ENCODE results near the gene DPEP1.
"Not testable (repeated sequence)": the region's sequence is repeated elsewhere in the genome, so short reads cannot be mapped to it uniquely, and the experiment has no call there.

The DPEP1 gene

DNA sequence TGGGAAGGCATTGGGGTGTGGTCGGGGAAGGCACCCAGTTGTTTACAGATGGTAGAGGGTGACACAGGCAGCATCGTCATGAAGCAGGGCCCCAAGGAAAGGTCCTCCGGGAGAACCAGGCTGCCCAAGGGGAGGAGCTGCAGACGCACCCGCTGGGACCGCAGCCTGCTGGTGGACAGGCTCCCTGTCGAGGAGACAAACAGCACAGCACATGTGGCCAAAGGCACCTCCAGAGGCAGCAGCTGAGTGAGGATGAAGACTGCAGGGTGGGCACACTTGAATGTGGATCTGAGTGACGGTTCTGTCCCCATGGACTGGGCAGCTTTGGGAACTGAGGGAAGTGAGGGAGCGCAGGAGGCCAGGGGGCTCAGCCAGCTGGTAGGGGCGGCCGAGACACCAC lies 31.7 kb downstream of the DPEP1 start:
- in situ Hi-C loops (cut with MboI; ENCODE audit: low sequenced_read_pairs): no loop called here

GRCh38 chr16:89646270-89646669 lies 32.8 kb downstream of the DPEP1 start:
- in situ Hi-C loops (cut with MboI; ENCODE audit: low sequenced_read_pairs): no loop called here

- in situ Hi-C loops (cut with MboI; ENCODE audit: low sequenced_read_pairs): no loop called here
Observed at GRCh38 chr16:89646906-89647305, 33.5 kb downstream of the DPEP1 start.

DNA sequence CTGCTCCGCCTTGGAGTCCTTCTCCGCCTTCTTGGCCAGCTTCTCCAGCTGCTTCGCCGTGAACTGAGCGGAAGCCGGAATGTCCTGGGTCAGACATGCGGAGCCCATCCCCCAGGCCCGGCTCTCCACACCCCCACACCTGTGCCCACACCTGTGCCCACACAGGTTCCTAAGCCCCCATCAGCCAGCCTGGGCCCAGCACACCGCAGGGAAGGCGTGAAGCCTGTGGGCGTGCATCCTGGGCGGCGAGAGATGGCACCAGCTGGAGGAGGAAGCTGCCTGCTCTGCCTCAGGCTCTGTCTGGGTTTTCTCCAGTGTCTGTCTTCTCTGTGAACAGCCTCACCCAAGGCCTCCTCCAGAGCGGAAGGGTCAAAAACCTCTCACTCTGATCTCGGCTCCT lies 38.1 kb downstream of the DPEP1 start:
- in situ Hi-C loops (cut with MboI; ENCODE audit: low sequenced_read_pairs): no loop called here

DNA sequence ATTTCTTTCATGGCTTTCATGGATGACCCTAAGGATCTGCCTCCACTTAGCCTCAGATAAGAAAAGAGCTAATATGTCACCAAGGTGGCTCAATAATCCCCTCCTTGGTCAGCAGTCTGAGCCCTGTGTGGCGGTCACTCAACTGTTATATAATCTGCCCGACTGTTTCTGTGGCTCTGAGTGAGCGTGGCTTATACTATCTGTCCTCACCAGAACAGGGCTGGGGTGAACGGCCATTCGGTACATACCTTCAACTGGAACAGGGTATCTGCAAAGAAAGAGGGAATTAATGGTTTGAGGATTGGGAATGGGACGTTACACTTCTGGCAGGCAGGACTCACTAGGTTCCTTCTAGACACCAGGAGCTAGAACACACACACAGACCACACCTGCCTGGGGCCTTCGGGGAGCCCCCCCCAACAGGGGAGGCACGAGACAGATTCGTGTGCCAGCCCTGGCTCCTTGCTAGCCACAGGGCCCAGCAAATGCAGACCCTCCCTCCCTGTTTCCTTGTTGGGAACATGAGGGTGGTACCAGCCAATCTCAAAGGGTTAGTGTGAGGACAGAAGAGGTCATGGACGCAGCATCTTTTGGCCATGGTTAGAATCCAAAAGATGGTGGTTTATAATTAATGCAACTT lies 40.3 kb downstream of the DPEP1 start:
- in situ Hi-C loops (cut with MboI; ENCODE audit: low sequenced_read_pairs): no loop called here

DNA sequence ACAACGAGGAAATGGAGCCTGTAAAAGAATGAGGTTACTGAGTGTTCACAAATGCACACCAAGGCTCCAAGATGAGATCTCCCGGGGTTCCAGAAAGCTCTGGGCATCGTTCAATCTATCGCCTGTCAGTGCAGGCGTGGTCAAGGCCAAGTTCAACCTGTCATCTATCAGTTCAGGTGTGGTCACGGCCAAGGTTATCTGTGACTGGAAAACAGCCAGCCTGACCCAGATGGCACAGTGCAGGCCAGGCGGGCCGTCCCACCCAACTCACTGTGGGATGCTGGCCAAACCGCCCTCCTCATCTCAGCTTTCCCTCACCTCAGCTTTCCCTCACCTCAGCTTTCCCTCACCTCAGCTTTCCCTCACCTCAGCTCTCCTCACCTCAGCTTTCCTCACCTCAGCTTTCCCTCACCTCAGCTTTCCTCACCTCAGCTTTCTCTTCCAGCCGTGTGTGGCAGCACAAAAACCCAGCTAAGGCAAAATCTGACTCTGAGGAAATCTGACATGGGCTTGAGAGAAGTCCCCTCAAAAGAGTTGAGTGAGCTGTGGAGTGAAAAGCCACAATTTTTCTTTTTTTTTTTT lies 41.7 kb downstream of the DPEP1 start:
- in situ Hi-C loops (cut with MboI; ENCODE audit: low sequenced_read_pairs): no loop called here

DNA sequence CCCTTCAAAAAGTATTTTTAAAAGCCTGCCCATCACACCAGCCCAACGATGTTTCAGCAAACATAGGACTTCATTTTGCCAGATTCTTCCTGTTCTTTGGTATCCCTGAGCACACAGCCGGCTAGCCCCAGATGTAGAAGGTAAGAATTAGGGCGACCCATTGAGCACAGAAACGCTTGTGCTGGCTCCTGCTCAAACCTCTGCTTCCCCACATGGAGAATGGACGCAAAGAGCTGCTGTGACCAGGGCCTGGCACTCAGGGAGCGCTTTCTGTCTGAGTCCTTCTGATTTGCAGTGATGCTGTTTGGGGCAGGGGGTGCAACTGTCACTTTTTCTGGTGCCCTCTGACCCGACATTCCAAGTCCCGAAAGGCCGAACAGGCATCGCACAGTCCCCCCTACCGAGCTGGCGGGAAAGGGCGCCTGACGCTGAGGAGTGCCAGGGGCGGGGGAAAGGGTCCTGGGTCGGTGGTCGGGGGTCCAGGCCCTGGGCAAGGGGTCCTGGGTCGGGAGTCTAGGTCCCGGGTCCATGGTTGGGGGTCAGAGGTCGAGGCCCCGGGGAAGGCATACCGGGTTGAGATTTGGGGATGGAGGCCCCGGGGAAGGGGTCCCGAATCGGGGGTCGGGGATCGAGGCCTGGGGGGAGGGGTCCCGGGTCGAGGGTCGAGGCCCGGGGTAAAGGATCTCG lies 43.1 kb downstream of the DPEP1 start:
- in situ Hi-C loops (cut with MboI; ENCODE audit: low sequenced_read_pairs): no loop called here

GRCh38 chr16:89657442-89658220 lies 44.2 kb downstream of the DPEP1 start, which contains the start of the genes CHMP1A and SPATA33:
TSS of gene CHMP1A (minus strand) at chr16:89657708. CDS start at chr16:89657588, 120 bp downstream.
TSS of gene SPATA33 (plus strand) at chr16:89657836. CDS start at chr16:89657912, 76 bp downstream.
- in situ Hi-C loops (cut with MboI; ENCODE audit: low sequenced_read_pairs): no loop called here

- in situ Hi-C loops (cut with MboI; ENCODE audit: low sequenced_read_pairs): no loop called here
Observed at GRCh38 chr16:89658221-89658879, 44.9 kb downstream of the DPEP1 start.

DNA sequence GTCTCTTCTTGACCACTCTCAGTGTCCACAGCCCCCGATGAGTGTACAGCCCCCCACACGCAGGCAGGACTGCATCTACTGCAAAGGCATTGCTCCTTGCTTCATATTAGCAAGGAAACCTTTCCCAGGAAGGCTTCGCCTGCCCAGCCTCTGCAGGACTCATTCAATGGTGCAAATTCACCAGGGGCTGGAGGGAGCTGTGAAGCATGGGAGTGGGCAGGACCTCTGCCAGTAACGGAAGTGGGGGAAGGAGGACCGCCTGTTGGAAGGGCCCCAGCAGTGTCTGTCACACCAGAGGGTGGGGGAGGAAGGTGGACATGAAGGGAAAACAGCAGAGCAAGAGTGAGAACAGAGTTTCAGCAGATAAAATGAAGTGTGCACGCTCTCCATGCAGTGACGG lies 46.7 kb downstream of the DPEP1 start:
- in situ Hi-C loops (cut with MboI; ENCODE audit: low sequenced_read_pairs): no loop called here

DNA sequence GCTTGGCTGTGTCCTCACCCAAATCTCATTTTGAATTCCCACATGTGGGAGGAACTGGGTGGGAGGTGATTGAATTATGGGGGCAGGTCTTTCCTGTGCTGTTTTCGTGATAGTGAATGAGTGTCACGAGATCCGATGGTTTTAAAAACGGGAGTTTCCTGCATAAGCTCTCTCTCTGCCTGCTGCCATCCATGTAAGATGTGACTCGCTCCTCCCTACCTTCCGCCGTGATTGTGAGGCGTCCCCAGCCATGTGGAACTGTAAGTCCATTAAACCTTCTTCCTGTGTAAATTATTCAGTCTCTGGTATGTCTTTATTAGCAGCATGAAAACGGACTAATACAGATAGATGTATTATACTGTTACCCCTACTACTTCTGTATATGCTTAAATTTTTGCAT lies 47.8 kb downstream of the DPEP1 start:
- in situ Hi-C loops (cut with MboI; ENCODE audit: low sequenced_read_pairs): no loop called here

DNA sequence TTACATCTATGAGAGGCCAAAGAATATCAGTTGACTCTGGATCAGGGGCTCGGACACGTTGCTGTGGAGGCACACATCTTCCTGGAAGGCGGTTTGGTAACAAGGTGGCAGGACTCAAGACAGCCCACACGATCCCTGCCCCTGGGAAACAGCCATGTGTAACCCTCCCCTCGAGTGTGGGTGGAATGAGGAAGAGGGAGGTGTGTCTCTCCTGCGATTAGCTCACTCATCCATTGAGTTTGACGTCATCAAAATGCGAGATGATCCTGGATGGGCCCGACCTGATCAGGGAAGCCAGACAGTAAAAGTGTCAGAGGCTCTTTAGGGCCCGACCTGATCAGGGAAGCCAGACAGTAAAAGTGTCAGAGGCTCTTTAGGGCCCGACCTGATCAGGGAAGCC lies 50.8 kb downstream of the DPEP1 start:
- in situ Hi-C loops (cut with MboI; ENCODE audit: low sequenced_read_pairs): not testable (repeated sequence)

- in situ Hi-C loops (cut with MboI; ENCODE audit: low sequenced_read_pairs): not testable (repeated sequence)
Observed at GRCh38 chr16:89667000-89667399, 53.6 kb downstream of the DPEP1 start.

DNA sequence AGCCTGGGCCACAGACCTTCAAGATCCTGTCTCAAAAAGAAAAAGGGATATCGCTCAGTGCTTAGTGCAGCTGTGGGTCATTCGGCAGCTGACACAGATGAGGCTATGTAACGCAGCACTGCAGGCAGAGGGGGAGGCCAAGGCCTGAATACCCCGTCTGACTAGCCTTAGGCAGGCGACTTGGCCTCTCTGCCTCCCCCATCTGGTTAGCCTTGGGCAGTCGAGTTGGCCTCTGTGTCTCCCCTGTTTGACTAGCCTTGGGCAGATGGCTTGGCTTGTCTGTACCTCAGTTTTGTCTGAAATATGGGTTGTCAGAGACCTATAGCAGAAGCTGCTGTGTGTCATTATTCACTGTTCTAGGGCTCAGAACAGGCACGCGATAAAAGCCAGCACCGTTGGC lies 54.2 kb downstream of the DPEP1 start:
- in situ Hi-C loops (cut with MboI; ENCODE audit: low sequenced_read_pairs): no loop called here

DNA sequence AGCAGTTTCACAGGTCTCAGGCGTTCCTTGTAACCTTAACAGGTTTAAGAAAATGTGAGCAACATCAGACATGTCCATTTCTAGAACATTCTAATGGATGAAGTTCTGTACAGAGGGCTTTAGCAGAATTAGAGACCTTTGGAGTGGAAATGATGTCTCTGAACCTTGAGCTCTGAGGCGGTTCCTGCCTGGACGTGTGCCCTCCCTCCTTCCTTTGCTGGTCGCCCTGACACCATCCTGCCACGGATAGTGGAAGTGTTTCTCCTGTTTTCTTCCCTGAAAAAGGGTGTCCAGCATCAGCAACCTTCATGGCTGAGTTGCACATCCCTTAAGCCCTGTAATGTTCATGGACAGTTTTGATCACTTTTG lies 55.3 kb downstream of the DPEP1 start:
- in situ Hi-C loops (cut with MboI; ENCODE audit: low sequenced_read_pairs): no loop called here

- in situ Hi-C loops (cut with MboI; ENCODE audit: low sequenced_read_pairs): no loop called here
Observed at GRCh38 chr16:89669755-89670154, 56.3 kb downstream of the DPEP1 start.

GRCh38 chr16:89670496-89671431 lies 57.3 kb downstream of the DPEP1 start:
- in situ Hi-C loops (cut with MboI; ENCODE audit: low sequenced_read_pairs): no loop called here

GRCh38 chr16:89671565-89671964 lies 58.1 kb downstream of the DPEP1 start:
- in situ Hi-C loops (cut with MboI; ENCODE audit: low sequenced_read_pairs): not testable (repeated sequence)

GRCh38 chr16:89672177-89672941 lies 58.9 kb downstream of the DPEP1 start:
- in situ Hi-C loops (cut with MboI; ENCODE audit: low sequenced_read_pairs): no loop called here
